IMR-90 (cell line): ENCODE data around the gene AMN. TPM values are rescaled to one million over a fixed set of nuclear protein-coding genes. Genes with fewer than 3 reads are reported as not detected.

ENCODE experiments used
- ATAC-seq: fragments of 200-7000 bp; cut with Tn5 transposase; 2 replicates; pipeline ENCODE4 v1.9.1; 2020; ENCODE audit warnings: low read depth, mild to moderate bottlenecking, moderate library complexity
- BruUV-seq: library from RNA; stranded (reverse); fragments of 400-500 nt; replicated peaks from 2 replicates; lab custom pipeline; 2021; lab: Mats Ljungman, UMichigan
- CTCF ChIA-PET: fragments of 300-600 bp; formaldehyde crosslinking; extraction: SDS; loops from one replicate; lab custom pipeline; 2021; ENCODE audit warnings: antibody characterized with exemption; lab: Yijun Ruan, JAX
- POLR2A ChIA-PET: fragments of 300-600 bp; sonication (Branson Sonifier 250); formaldehyde crosslinking; loops from one replicate; lab custom pipeline; 2022; ENCODE audit warnings: antibody characterized with exemption; ENCODE audit not compliant: unreplicated experiment; lab: Charles Lee
- DNase-seq: peaks from one replicate; pipeline ENCODE4 v3.0.0; 2013
- H2AFZ ChIP-seq: replicated peaks from 2 replicates; pipeline ENCODE3; 2013; ENCODE audit warnings: low read length, mild to moderate bottlenecking; ENCODE audit not compliant: poor library complexity
- H2AK5ac ChIP-seq: 2 replicates; pipeline ENCODE4 v1.6.1; 2013; ENCODE audit warnings: low read depth, low read length, inconsistent platforms
- H2AK9ac ChIP-seq: replicated peaks from 2 replicates; pipeline ENCODE3; 2013; ENCODE audit warnings: mild to moderate bottlenecking, low read depth, low read length, moderate library complexity; ENCODE audit not compliant: poor library complexity
- H2BK120ac ChIP-seq: 2 replicates; pipeline ENCODE4 v1.6.1; 2013; ENCODE audit warnings: low read depth, low read length, inconsistent platforms
- H2BK15ac ChIP-seq: 3 replicates; pipeline ENCODE4 v1.6.1; 2013; ENCODE audit warnings: low read depth, low read length, inconsistent platforms
- H2BK20ac ChIP-seq: 2 replicates; pipeline ENCODE4 v1.6.1; 2013; ENCODE audit warnings: low read depth, mild to moderate bottlenecking, inconsistent platforms, low read length, moderate library complexity
- H2BK5ac ChIP-seq: 2 replicates; pipeline ENCODE4 v1.6.1; 2013; ENCODE audit warnings: mild to moderate bottlenecking, low read depth, low read length, inconsistent platforms; ENCODE audit not compliant: poor library complexity, severe bottlenecking
- H3K14ac ChIP-seq: replicated peaks from 2 replicates; pipeline ENCODE4 v1.6.1; 2013; ENCODE audit warnings: low read depth, low read length, inconsistent platforms
- H3K18ac ChIP-seq: 2 replicates; pipeline ENCODE4 v1.6.1; 2013; ENCODE audit warnings: low read depth, low read length, control low read depth
- H3K23ac ChIP-seq: 2 replicates; pipeline ENCODE4 v1.6.1; 2013; ENCODE audit warnings: low read depth, low read length, inconsistent platforms
- H3K27ac ChIP-seq: 2 replicates; pipeline ENCODE4 v1.5.1; 2013; ENCODE audit warnings: mild to moderate bottlenecking, control low read depth, low read length; ENCODE audit not compliant: insufficient read depth
- H3K27me3 ChIP-seq: 2 replicates; pipeline ENCODE4 v1.6.1; 2013; ENCODE audit warnings: low read length; ENCODE audit not compliant: control insufficient read depth, insufficient read depth
- H3K36me3 ChIP-seq: 2 replicates; pipeline ENCODE4 v1.6.1; 2013; ENCODE audit warnings: low read length, mixed read lengths; ENCODE audit not compliant: control insufficient read depth, insufficient read depth
- H3K4ac ChIP-seq: 2 replicates; pipeline ENCODE4 v1.6.1; 2013; ENCODE audit warnings: low read depth, low read length, inconsistent platforms
- H3K4me1 ChIP-seq: 2 replicates; pipeline ENCODE4 v1.6.1; 2013; ENCODE audit warnings: low read length, mixed read lengths; ENCODE audit not compliant: control insufficient read depth, insufficient read depth
- H3K4me2 ChIP-seq: 2 replicates; pipeline ENCODE4 v1.6.1; 2013; ENCODE audit warnings: low read depth, mild to moderate bottlenecking, control low read depth, low read length, moderate library complexity
- H3K4me3 ChIP-seq: 2 replicates; pipeline ENCODE4 v1.5.1; 2013; ENCODE audit warnings: low read depth, mild to moderate bottlenecking, control low read depth, low read length, moderate library complexity; ENCODE audit not compliant: insufficient read depth
- H3K56ac ChIP-seq: 2 replicates; pipeline ENCODE4 v1.6.1; 2013; ENCODE audit warnings: low read length, inconsistent platforms; ENCODE audit not compliant: insufficient read depth; ENCODE audit errors: extremely low read depth
- H3K79me1 ChIP-seq, 2 experiments: 2 replicates each; pipeline ENCODE4 v1.6.1; 2013; ENCODE audit warnings: low read length in 2 of 2, inconsistent platforms in 1 of 2, low read depth in 1 of 2
- H3K9ac ChIP-seq: 2 replicates; pipeline ENCODE4 v1.6.1; 2013; ENCODE audit warnings: low read depth, low read length, control low read depth
- H3K9me1 ChIP-seq: 2 replicates; pipeline ENCODE4 v1.6.1; 2013; ENCODE audit warnings: low read length, inconsistent platforms; ENCODE audit not compliant: insufficient read depth
- H3K9me3 ChIP-seq: 2 replicates; pipeline ENCODE4 v1.6.1; 2013; ENCODE audit warnings: low read length; ENCODE audit not compliant: control insufficient read depth, insufficient read depth
- H4K20me1 ChIP-seq: 2 replicates; pipeline ENCODE4 v1.6.1; 2013; ENCODE audit warnings: low read length, inconsistent platforms; ENCODE audit not compliant: insufficient read depth
- H4K5ac ChIP-seq: 2 replicates; pipeline ENCODE4 v1.6.1; 2013; ENCODE audit warnings: mild to moderate bottlenecking, low read depth, low read length, control low read depth
- H4K8ac ChIP-seq, 2 experiments: 2 replicates each; pipeline ENCODE4 v1.6.1; 2013; ENCODE audit warnings: low read depth in 2 of 2, low read length in 2 of 2, control low read depth in 1 of 2, inconsistent platforms in 1 of 2
- H4K91ac ChIP-seq: 2 replicates; pipeline ENCODE4 v1.6.1; 2013; ENCODE audit warnings: low read depth, low read length, inconsistent platforms; ENCODE audit not compliant: insufficient read depth
- BHLHE40 ChIP-seq: fragments of 150-350 bp; IDR thresholded peaks from 2 replicates; pipeline ENCODE4 v1.6.1; 2016; ENCODE audit warnings: mild to moderate bottlenecking, low read depth, low read length
- CHD1 ChIP-seq: IDR thresholded peaks from 2 replicates; pipeline ENCODE4 v1.6.1; 2012; ENCODE audit warnings: low read depth, low read length, improper control_type of control experiment
- CTCF ChIP-seq: conservative IDR thresholded peaks from 2 replicates; pipeline ENCODE4 v1.5.1; 2012; ENCODE audit warnings: mild to moderate bottlenecking, low read depth, low read length, improper control_type of control experiment
- ELK1 ChIP-seq: fragments of 150-350 bp; IDR thresholded peaks from 2 replicates; pipeline ENCODE4 v1.6.1; 2016; ENCODE audit warnings: low read depth, mild to moderate bottlenecking, low read length, moderate library complexity, borderline replicate concordance
- MAZ ChIP-seq: IDR thresholded peaks from 2 replicates; pipeline ENCODE4 v1.6.1; 2012; ENCODE audit warnings: low read depth, mild to moderate bottlenecking, low read length, improper control_type of control experiment, moderate library complexity, borderline replicate concordance
- MXI1 ChIP-seq: IDR thresholded peaks from 2 replicates; pipeline ENCODE4 v1.6.1; 2012; ENCODE audit warnings: low read depth, mild to moderate bottlenecking, low read length, moderate library complexity, borderline replicate concordance
- NFE2L2 ChIP-seq: fragments of 150-350 bp; IDR thresholded peaks from 2 replicates; pipeline ENCODE4 v1.6.1; 2016; ENCODE audit warnings: low read depth, mild to moderate bottlenecking, low read length
- RCOR1 ChIP-seq: IDR thresholded peaks from 2 replicates; pipeline ENCODE4 v1.6.1; 2012; ENCODE audit warnings: mild to moderate bottlenecking, low read length, improper control_type of control experiment; ENCODE audit not compliant: insufficient replicate concordance
- SMC3 ChIP-seq: fragments of 150-350 bp; IDR thresholded peaks from 2 replicates; pipeline ENCODE4 v1.6.1; 2016; ENCODE audit warnings: low read depth, mild to moderate bottlenecking, antibody characterized with exemption, low read length, moderate library complexity
- USF2 ChIP-seq: fragments of 150-350 bp; IDR thresholded peaks from 2 replicates; pipeline ENCODE4 v1.6.1; 2017; ENCODE audit warnings: mild to moderate bottlenecking, antibody characterized with exemption, low read length, low read depth
- WGBS, 2 experiments: methylation state at CpG; one replicate each; pipeline versions ENCODE4 v1.1.5 to v1.1.7; 2013; ENCODE audit warnings: missing lambda C conversion rate in 2 of 2; ENCODE audit not compliant: insufficient read length in 1 of 2; ENCODE audit errors: extremely low coverage in 2 of 2; 5-methylcytosine and 5-hydroxymethylcytosine counted together
- dilution Hi-C: fragments of 300-500 bp; cut with HindIII; formaldehyde crosslinking; loops from one replicate; pipeline ENCODE4 v1.14.3; 2018; ENCODE audit warnings: low sequenced_read_pairs; ENCODE audit not compliant: unreplicated experiment
- in situ Hi-C: fragments of 300-500 bp; cut with MboI; formaldehyde crosslinking; loops from 3 replicates; pipeline ENCODE4 v1.14.3; 2019; ENCODE audit warnings: low sequenced_read_pairs, inconsistent platforms, mixed read lengths
- intact Hi-C: fragments of 100-400 bp; cut with micrococcal nuclease; formaldehyde crosslinking; loops from 2 replicates; pipeline ENCODE4 v1.10.0; 2022
- polyA plus RNA-seq, 3 experiments: library from polyadenylated mRNA; depleted of rRNA; stranded (reverse); fragments of >200 nt; gene quantifications; 2 replicates each; pipeline ENCODE4 v1.2.3, GENCODE V29; 2012; ENCODE audit warnings: low replicate concordance in 1 of 3
- total RNA-seq: library from RNA; depleted of rRNA; stranded (reverse); fragments of >200 nt; gene quantifications from 2 replicates; pipeline ENCODE4 v1.2.3, GENCODE V29; 2012

Gene AMN
- total and polyA plus RNA-seq, 2 of the 4 experiments (the other 2 are of a cell fraction): under 0.01 to 0.24 TPM

GRCh38 chr14:102969901-102970300 is 47.4 kb downstream of the AMN start:
- CTCF ChIA-PET: no interaction called here
- H3K4me3 ChIP-seq: no peak overlapping the region
- no peak overlapping the region for H2AK5ac ChIP-seq
- no peak overlapping the region for H3K9ac ChIP-seq
- DNase-seq (no peak), ATAC-seq (no peak)
- peaks cover 6% of the 10 kb centered on the region; the same call in 1 of the 2 replicates for H4K20me1 ChIP-seq
- POLR2A ChIA-PET: no interaction called here
- BruUV-seq: no TSS peak
- intact Hi-C loops (no loop called here), in situ Hi-C loops (no loop called here), dilution Hi-C loops (no loop called here)
- H3K56ac ChIP-seq: no peak overlapping the region
- no peak overlapping the region for H2AK9ac ChIP-seq
- H2BK20ac ChIP-seq: no peak overlapping the region
- no peak overlapping the region for H3K18ac ChIP-seq
- TF ChIP-seq CHD1: no peak
- no peak for TF ChIP-seq MXI1
- TF ChIP-seq USF2: no peak
- no peak for TF ChIP-seq CTCF
- TF ChIP-seq SMC3: no peak
- TF ChIP-seq NFE2L2: no peak
- TF ChIP-seq MAZ: no peak
- TF ChIP-seq ELK1: no peak
- TF ChIP-seq RCOR1: no peak
- TF ChIP-seq BHLHE40: no peak
- H4K91ac ChIP-seq: no peak overlapping the region
- WGBS, 2 experiments: 82% methylated on average over 4 of the region's 11 CpGs; no CpG with 5 or more reads in 1 of the 2 experiments
- H4K5ac ChIP-seq: no peak overlapping the region
- no peak overlapping the region for H2BK15ac ChIP-seq
- H3K9me1 ChIP-seq: no peaks in the 10 kb centered on the region; the same call in 1 of the 2 replicates
- H3K14ac ChIP-seq: no peak overlapping the region
- H3K4ac ChIP-seq: no peak overlapping the region
- peaks cover 73% of the 10 kb centered on the region for H3K36me3 ChIP-seq
- no peaks in the 10 kb centered on the region for H3K27me3 ChIP-seq
- H3K79me1 ChIP-seq: peaks cover 10 to 20% of the 10 kb centered on the region in 2 experiments; a peak in 2 of 4 replicates
- no peaks in the 10 kb centered on the region for H3K9me3 ChIP-seq
- no peak overlapping the region for H2AFZ ChIP-seq
- no peak overlapping the region for H4K8ac ChIP-seq
- no peak overlapping the region for H2BK5ac ChIP-seq
- no peak overlapping the region for H3K4me2 ChIP-seq
- H3K23ac ChIP-seq: no peak overlapping the region
- H3K4me1 ChIP-seq: no peaks in the 10 kb centered on the region
- H3K27ac ChIP-seq: no peak overlapping the region
- no peak overlapping the region for H2BK120ac ChIP-seq
